Neural cell (in vitro differentiated cells): ENCODE measurements around the gene B9D1. TPM values are rescaled to one million over a fixed set of nuclear protein-coding genes. Genes with fewer than 3 reads are reported as not detected.

ENCODE experiments used
- H2AFZ ChIP-seq: fragments of 200-600, 300-800 bp; sonication (generic), shearing (Covaris generic); 2 replicates; pipeline ENCODE4 v1.6.0; 2014; ENCODE audit warnings: low read depth, mild to moderate bottlenecking, antibody characterized with exemption, low read length, moderate library complexity
- H3F3A ChIP-seq: fragments of 200-600 bp; shearing (Covaris generic); 2 replicates; pipeline ENCODE4 v1.6.1; 2016; ENCODE audit warnings: mild to moderate bottlenecking, moderate library complexity, mixed read lengths, antibody characterized with exemption, low read length; ENCODE audit not compliant: insufficient read depth, poor library complexity, severe bottlenecking
- H3K27ac ChIP-seq: fragments of 200-600, 300-800 bp; sonication (generic), shearing (Covaris generic); 2 replicates; pipeline ENCODE4 v1.5.1; 2014; ENCODE audit warnings: mild to moderate bottlenecking, low read length, moderate library complexity
- H3K27me3 ChIP-seq: fragments of 300-800, 200-600 bp; sonication (generic), shearing (Covaris generic); 2 replicates; pipeline ENCODE4 v1.6.0; 2014; ENCODE audit warnings: mild to moderate bottlenecking, low read depth, low read length, moderate library complexity; ENCODE audit not compliant: insufficient read depth
- H3K36me3 ChIP-seq: fragments of 300-800, 200-600 bp; sonication (generic), shearing (Covaris generic); 2 replicates; pipeline ENCODE4 v1.5.1; 2014; ENCODE audit warnings: mild to moderate bottlenecking, antibody characterized with exemption, low read length, moderate library complexity; ENCODE audit not compliant: insufficient read depth
- H3K4me2 ChIP-seq: fragments of 300-800, 200-600 bp; sonication (generic), shearing (Covaris generic); 2 replicates; pipeline ENCODE4 v1.6.0; 2014; ENCODE audit warnings: mild to moderate bottlenecking, low read length
- H3K4me3 ChIP-seq: fragments of 300-800, 200-600 bp; sonication (generic), shearing (Covaris generic); 2 replicates; pipeline ENCODE4 v1.5.1; 2014; ENCODE audit warnings: mild to moderate bottlenecking, low read length, moderate library complexity
- H3K79me2 ChIP-seq: fragments of 200-600 bp; shearing (Covaris generic); replicated peaks from 2 replicates; pipeline ENCODE4 v1.6.0; 2014; ENCODE audit warnings: mild to moderate bottlenecking, low read length, moderate library complexity; ENCODE audit not compliant: insufficient read depth
- H3K9ac ChIP-seq: fragments of 300-800, 200-600 bp; sonication (generic), shearing (Covaris generic); 2 replicates; pipeline ENCODE4 v1.6.1; 2016; ENCODE audit warnings: mild to moderate bottlenecking, low read length, mixed read lengths
- H3K9me2 ChIP-seq: fragments of 200-600 bp; shearing (Covaris generic); 2 replicates; pipeline ENCODE4 v1.6.1; 2016; ENCODE audit warnings: mild to moderate bottlenecking, low read length, mixed read lengths; ENCODE audit not compliant: insufficient read depth
- H3K9me3 ChIP-seq: fragments of 200-600, 300-800 bp; sonication (generic), shearing (Covaris generic); 2 replicates; pipeline ENCODE4 v1.6.1; 2016; ENCODE audit warnings: mild to moderate bottlenecking, mixed run types, low read length, moderate library complexity, mixed read lengths
- H4K20me1 ChIP-seq: fragments of 200-600 bp; shearing (Covaris generic); 2 replicates; pipeline ENCODE4 v1.6.1; 2016; ENCODE audit warnings: mild to moderate bottlenecking, mixed run types; ENCODE audit not compliant: insufficient read depth
- EP300 ChIP-seq: fragments of 450-650 bp; conservative IDR thresholded peaks from 2 replicates; pipeline ENCODE4 v1.6.1; 2014; ENCODE audit warnings: antibody characterized with exemption, mild to moderate bottlenecking, moderate library complexity; ENCODE audit not compliant: poor library complexity, severe bottlenecking
- EZH2 ChIP-seq: fragments of 200-600, 300-800 bp; shearing (Covaris generic), sonication (generic); IDR thresholded peaks from 2 replicates; pipeline ENCODE4 v1.6.1; 2014; ENCODE audit warnings: antibody characterized with exemption, low read length, borderline replicate concordance, mild to moderate bottlenecking; ENCODE audit not compliant: insufficient read depth, poor library complexity, severe bottlenecking
- MXI1 ChIP-seq: fragments of 450-650 bp; conservative IDR thresholded peaks from 2 replicates; pipeline ENCODE4 v1.6.1; 2014; ENCODE audit warnings: antibody characterized with exemption, mild to moderate bottlenecking; ENCODE audit not compliant: poor library complexity, severe bottlenecking
- POLR2AphosphoS5 ChIP-seq: IDR thresholded peaks from 2 replicates; pipeline ENCODE4 v1.6.1; 2012
- SMC3 ChIP-seq: fragments of 450-650 bp; conservative IDR thresholded peaks from 2 replicates; pipeline ENCODE4 v1.6.1; 2014; ENCODE audit warnings: antibody characterized with exemption, mild to moderate bottlenecking, moderate library complexity; ENCODE audit not compliant: poor library complexity
- TAF1 ChIP-seq: IDR thresholded peaks from 2 replicates; pipeline ENCODE4 v1.6.1; 2012; ENCODE audit warnings: low read depth
- polyA plus RNA-seq: library from polyadenylated mRNA; depleted of rRNA; stranded (reverse); fragments of >200 nt; gene quantifications from 2 replicates; pipeline ENCODE4 v1.2.3, GENCODE V29; 2014
- TF ChIP-seq, protein P1 (sequence below): fragments of 450-650 bp; IDR thresholded peaks from 2 replicates; pipeline ENCODE4 v1.5.1; 2014; ENCODE audit warnings: antibody characterized with exemption, mild to moderate bottlenecking, moderate library complexity; ENCODE audit not compliant: poor library complexity, severe bottlenecking

The B9D1 gene
- polyA plus RNA-seq, 1 donor from 2014 or later = 32.0 TPM

DNA sequence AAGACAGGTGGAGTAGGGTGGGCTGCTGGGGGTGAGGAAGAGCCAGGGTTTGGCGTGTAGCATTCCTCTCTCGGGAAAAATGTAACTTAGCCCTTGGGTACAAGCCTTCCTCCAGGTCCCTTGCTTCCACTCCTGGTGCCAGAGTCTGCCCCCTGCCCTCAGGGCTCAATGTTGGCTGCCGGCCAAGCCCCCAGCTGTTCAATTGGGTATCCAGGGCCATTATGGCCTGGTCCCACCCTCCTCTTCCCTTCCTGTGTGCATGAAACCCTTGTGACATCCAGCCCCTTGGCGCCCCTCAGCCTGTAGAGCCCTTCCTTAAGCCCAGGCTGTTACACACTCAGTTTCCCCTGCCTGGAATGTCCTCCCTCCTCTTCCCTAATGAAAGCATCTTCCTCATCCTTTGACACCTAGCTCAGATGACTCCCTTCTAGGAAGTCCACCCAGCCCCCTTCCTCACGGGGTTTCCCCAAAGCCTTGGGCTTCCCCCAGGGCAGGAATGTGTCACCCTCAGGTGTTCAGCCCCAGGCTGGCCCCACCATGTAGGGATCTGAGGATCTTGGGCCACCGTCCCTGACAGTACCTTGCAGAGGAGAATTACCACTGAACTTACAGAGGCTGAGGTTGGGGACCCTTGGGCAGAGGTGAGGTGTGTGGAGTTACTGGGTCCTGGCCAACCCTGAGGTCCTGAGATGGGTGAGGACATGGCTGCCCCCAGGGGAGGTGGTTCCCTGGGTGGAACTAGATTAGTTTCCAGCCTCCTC is 30.0 kb downstream of the B9D1 start:
- Histone ChIP-seq H3F3A (no peaks in the 10 kb centered on the region), H3K79me2 (no peaks in the 10 kb centered on the region), H3K9me2 (no peaks in the 10 kb centered on the region), H3K4me2 (no peak overlapping the region), H4K20me1 (no peaks in the 10 kb centered on the region), H3K9ac (no peak overlapping the region), H2AFZ (no peak overlapping the region), H3K36me3 (no peaks in the 10 kb centered on the region), H3K9me3 (no peaks in the 10 kb centered on the region), H3K4me3 (no peak overlapping the region), H3K27ac (no peak overlapping the region), H3K27me3 (no peaks in the 10 kb centered on the region)
- TF ChIP-seq, protein P1, sequence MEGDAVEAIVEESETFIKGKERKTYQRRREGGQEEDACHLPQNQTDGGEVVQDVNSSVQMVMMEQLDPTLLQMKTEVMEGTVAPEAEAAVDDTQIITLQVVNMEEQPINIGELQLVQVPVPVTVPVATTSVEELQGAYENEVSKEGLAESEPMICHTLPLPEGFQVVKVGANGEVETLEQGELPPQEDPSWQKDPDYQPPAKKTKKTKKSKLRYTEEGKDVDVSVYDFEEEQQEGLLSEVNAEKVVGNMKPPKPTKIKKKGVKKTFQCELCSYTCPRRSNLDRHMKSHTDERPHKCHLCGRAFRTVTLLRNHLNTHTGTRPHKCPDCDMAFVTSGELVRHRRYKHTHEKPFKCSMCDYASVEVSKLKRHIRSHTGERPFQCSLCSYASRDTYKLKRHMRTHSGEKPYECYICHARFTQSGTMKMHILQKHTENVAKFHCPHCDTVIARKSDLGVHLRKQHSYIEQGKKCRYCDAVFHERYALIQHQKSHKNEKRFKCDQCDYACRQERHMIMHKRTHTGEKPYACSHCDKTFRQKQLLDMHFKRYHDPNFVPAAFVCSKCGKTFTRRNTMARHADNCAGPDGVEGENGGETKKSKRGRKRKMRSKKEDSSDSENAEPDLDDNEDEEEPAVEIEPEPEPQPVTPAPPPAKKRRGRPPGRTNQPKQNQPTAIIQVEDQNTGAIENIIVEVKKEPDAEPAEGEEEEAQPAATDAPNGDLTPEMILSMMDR = no peak
- no peak for TF ChIP-seq TAF1
- TF ChIP-seq SMC3 = no peak
- no peak for TF ChIP-seq EP300
- TF ChIP-seq MXI1 = no peak

DNA sequence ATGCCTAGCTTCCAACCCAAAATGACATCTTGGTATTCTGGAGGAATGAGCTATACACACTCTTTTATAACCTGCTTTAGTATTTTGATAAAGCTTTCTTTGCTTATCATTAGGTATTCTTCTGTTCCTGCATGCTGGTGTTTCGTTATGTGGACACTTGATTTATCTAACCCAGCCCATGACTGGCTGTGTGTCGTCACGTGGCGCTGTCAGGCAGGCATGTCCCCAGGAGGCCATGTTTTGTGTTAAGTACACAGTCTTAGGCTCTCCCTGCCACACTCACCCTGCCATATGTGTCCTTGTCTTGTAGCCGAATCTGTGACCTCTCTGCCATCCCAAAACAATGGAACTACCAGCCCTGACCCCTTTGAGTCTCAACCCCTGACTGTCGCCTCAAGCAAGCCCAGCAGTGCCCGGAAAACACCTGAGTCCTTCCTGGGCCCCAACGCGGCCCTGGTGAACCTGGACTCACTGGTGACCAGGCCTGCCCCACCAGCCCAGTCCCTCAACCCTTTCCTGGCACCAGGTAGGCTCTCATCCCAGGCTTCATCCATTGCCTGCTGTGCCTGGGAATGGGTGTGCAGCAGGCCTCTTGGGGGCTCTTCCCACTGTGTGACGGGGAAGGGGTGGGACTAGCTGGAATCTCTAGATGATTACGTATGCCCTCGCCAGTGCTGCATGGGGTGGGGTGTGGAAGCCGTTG is 30.8 kb downstream of the B9D1 start:
- Histone ChIP-seq H3K4me2 (no peak overlapping the region), H3K36me3 (peaks cover 4% of the 10 kb centered on the region)

More for the DNA sequence above, 30.8 kb downstream of the B9D1 start:
- Histone ChIP-seq H3K9me3 (no peaks in the 10 kb centered on the region), H2AFZ (no peak overlapping the region), H3K4me3 (no peak overlapping the region), H3K9me2 (no peaks in the 10 kb centered on the region), H4K20me1 (no peaks in the 10 kb centered on the region), H3K9ac (no peak overlapping the region), H3K27me3 (no peaks in the 10 kb centered on the region), H3F3A (no peaks in the 10 kb centered on the region), H3K27ac (no peak overlapping the region), H3K79me2 (no peaks in the 10 kb centered on the region)
- TF ChIP-seq EZH2 (no peak), MXI1 (no peak), POLR2AphosphoS5 (no peak), EP300 (no peak)
- TF ChIP-seq, protein P1 = no peak
